ENCODE measurements around the gene GALNS.

Gene GALNS

GRCh38 chr16:88901718-88902337 is 45.1 kb upstream of the GALNS start:
- H3K9me3 ChIP-seq (ENCODE audit: insufficient read depth, low read length): no peaks in the 10 kb centered on the region
- H2AFZ ChIP-seq (ENCODE audit: low read depth, low read length, severe bottlenecking): no peak overlapping the region
- H3F3A ChIP-seq (ENCODE audit: insufficient read depth): no peaks in the 10 kb centered on the region
- H4K20me1 ChIP-seq (ENCODE audit: low read depth, low read length): peaks cover 4% of the 10 kb centered on the region; the same call in 1 of the 2 replicates
- no peak overlapping the region for H3K4me2 ChIP-seq (ENCODE audit: low read depth, low read length, poor library complexity, severe bottlenecking)
- H3K9me2 ChIP-seq (replicated peaks; ENCODE audit: insufficient read depth, low read length): no peaks in the 10 kb centered on the region
- no peak overlapping the region for H3K4me3 ChIP-seq (ENCODE audit: insufficient read depth, low read length, poor library complexity, severe bottlenecking)
- no peak overlapping the region for H3K27ac ChIP-seq (ENCODE audit: low read depth, low read length)
- H3K9ac ChIP-seq (ENCODE audit: low read length): no peak overlapping the region
- H3K79me2 ChIP-seq (ENCODE audit: insufficient read depth, low read length): peaks cover 48% of the 10 kb centered on the region
- TF ChIP-seq, protein P1, sequence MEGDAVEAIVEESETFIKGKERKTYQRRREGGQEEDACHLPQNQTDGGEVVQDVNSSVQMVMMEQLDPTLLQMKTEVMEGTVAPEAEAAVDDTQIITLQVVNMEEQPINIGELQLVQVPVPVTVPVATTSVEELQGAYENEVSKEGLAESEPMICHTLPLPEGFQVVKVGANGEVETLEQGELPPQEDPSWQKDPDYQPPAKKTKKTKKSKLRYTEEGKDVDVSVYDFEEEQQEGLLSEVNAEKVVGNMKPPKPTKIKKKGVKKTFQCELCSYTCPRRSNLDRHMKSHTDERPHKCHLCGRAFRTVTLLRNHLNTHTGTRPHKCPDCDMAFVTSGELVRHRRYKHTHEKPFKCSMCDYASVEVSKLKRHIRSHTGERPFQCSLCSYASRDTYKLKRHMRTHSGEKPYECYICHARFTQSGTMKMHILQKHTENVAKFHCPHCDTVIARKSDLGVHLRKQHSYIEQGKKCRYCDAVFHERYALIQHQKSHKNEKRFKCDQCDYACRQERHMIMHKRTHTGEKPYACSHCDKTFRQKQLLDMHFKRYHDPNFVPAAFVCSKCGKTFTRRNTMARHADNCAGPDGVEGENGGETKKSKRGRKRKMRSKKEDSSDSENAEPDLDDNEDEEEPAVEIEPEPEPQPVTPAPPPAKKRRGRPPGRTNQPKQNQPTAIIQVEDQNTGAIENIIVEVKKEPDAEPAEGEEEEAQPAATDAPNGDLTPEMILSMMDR (IDR thresholded peaks at IDR 0.05; ENCODE audit: insufficient read depth, low read length, poor library complexity, severe bottlenecking): no peak
- TF ChIP-seq EZH2phosphoT487 (conservative IDR thresholded peaks at IDR 0.05; ENCODE audit: low read length): no peak
- H3K27me3 ChIP-seq (ENCODE audit: low read length): no peaks in the 10 kb centered on the region
- H3K36me3 ChIP-seq (ENCODE audit: low read length): no peaks in the 10 kb centered on the region

DNA sequence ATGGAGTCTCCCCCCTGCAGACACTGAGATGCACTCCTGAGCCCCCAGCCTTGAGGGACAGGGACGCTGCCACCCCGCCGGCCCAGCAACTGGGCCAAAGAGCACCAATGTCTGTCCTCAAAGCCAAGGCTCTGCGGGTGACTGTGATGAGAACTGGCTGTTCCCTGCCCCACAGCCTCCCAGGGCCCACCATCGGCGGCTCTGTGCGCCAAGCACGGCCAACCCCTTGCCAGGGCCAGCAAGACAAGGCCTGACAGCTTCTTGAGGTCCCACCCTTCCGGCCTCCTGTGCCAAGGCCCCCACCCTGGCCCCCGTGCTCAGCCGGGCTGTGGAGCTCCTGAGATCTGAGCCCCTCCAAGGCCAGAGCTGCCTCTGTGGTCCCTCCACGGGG is 43.9 kb upstream of the GALNS start:
- Histone ChIP-seq H3K27ac (ENCODE audit: low read depth, low read length) (no peak overlapping the region), H3K27me3 (ENCODE audit: low read length) (no peaks in the 10 kb centered on the region), H3K4me3 (ENCODE audit: insufficient read depth, low read length, poor library complexity, severe bottlenecking) (no peak overlapping the region), H3K36me3 (ENCODE audit: low read length) (no peaks in the 10 kb centered on the region), H3F3A (ENCODE audit: insufficient read depth) (no peaks in the 10 kb centered on the region), H2AFZ (ENCODE audit: low read depth, low read length, severe bottlenecking) (no peak overlapping the region), H3K4me2 (ENCODE audit: low read depth, low read length, poor library complexity, severe bottlenecking) (no peak overlapping the region), H3K9me2 (replicated peaks; ENCODE audit: insufficient read depth, low read length) (no peaks in the 10 kb centered on the region), H3K9ac (ENCODE audit: low read length) (no peak overlapping the region), H3K9me3 (ENCODE audit: insufficient read depth, low read length) (no peaks in the 10 kb centered on the region), H3K79me2 (ENCODE audit: insufficient read depth, low read length) (peaks cover 37% of the 10 kb centered on the region), H4K20me1 (ENCODE audit: low read depth, low read length) (no peaks in the 10 kb centered on the region; the same call in 1 of the 2 replicates)
- TF ChIP-seq, protein P1 (IDR thresholded peaks at IDR 0.05; ENCODE audit: insufficient read depth, low read length, poor library complexity, severe bottlenecking): no peak
- TF ChIP-seq EZH2phosphoT487 (conservative IDR thresholded peaks at IDR 0.05; ENCODE audit: low read length): no peak

- H3K4me2 ChIP-seq (ENCODE audit: low read depth, low read length, poor library complexity, severe bottlenecking): no peak overlapping the region
- no peak overlapping the region for H3K9ac ChIP-seq (ENCODE audit: low read length)
Observed at GRCh38 chr16:88899901-88900661, 43.3 kb upstream of the GALNS start.

More at GRCh38 chr16:88899901-88900661, 43.3 kb upstream of the GALNS start:
- no peak for TF ChIP-seq EZH2phosphoT487 (conservative IDR thresholded peaks at IDR 0.05; ENCODE audit: low read length)
- TF ChIP-seq, protein P1 (IDR thresholded peaks at IDR 0.05; ENCODE audit: insufficient read depth, low read length, poor library complexity, severe bottlenecking): no peak
- H3F3A ChIP-seq (ENCODE audit: insufficient read depth): no peaks in the 10 kb centered on the region
- H2AFZ ChIP-seq (ENCODE audit: low read depth, low read length, severe bottlenecking): no peak overlapping the region
- H3K36me3 ChIP-seq (ENCODE audit: low read length): no peaks in the 10 kb centered on the region
- no peaks in the 10 kb centered on the region for H3K9me3 ChIP-seq (ENCODE audit: insufficient read depth, low read length)
- no peak overlapping the region for H3K27ac ChIP-seq (ENCODE audit: low read depth, low read length)
- no peaks in the 10 kb centered on the region for H3K27me3 ChIP-seq (ENCODE audit: low read length)
- H3K79me2 ChIP-seq (ENCODE audit: insufficient read depth, low read length): peaks cover 33% of the 10 kb centered on the region; the same call in 1 of the 2 replicates
- no peaks in the 10 kb centered on the region; the same call in 1 of the 2 replicates for H4K20me1 ChIP-seq (ENCODE audit: low read depth, low read length)
- no peak overlapping the region for H3K4me3 ChIP-seq (ENCODE audit: insufficient read depth, low read length, poor library complexity, severe bottlenecking)
- no peaks in the 10 kb centered on the region for H3K9me2 ChIP-seq (replicated peaks; ENCODE audit: insufficient read depth, low read length)

Measured in SU-DHL-6 (cell line).